Liver (tissue), 9 donors: Measurements from ENCODE around the gene ADAM10. TPM values are rescaled to one million over a fixed set of nuclear protein-coding genes. Genes with fewer than 3 reads are reported as not detected.

Experiments used
- DNase-seq: peaks from one replicate; pipeline ENCODE4 v3.0.0-alpha.2; 2017; ENCODE audit warnings: low spot score
- H3K27ac ChIP-seq, 2 donors: one replicate each; pipeline ENCODE4 v1.7.0; 2013; ENCODE audit warnings: inconsistent platforms in 2 of 2, low read length in 2 of 2, control low read depth in 1 of 2, low read depth in 1 of 2, mild to moderate bottlenecking in 1 of 2
- H3K27me3 ChIP-seq, 4 donors: one replicate each; pipeline versions ENCODE4 v1.6.1 to v1.7.0; 2013; ENCODE audit warnings: low read length in 3 of 4, inconsistent platforms in 1 of 4, mild to moderate bottlenecking in 1 of 4, moderate library complexity in 1 of 4; ENCODE audit not compliant: control insufficient read depth in 4 of 4, insufficient read depth in 4 of 4
- H3K36me3 ChIP-seq, 4 donors: one replicate each; pipeline versions ENCODE4 v1.6.1 to v1.7.0; 2013; ENCODE audit warnings: low read length in 3 of 4, mild to moderate bottlenecking in 3 of 4, low read depth in 1 of 4, moderate library complexity in 1 of 4; ENCODE audit not compliant: control insufficient read depth in 4 of 4, insufficient read depth in 3 of 4
- H3K4me1 ChIP-seq, 4 donors: one replicate each; pipeline versions ENCODE4 v1.6.1 to v1.7.0; 2013; ENCODE audit warnings: low read length in 3 of 4, mild to moderate bottlenecking in 3 of 4, moderate library complexity in 1 of 4; ENCODE audit not compliant: control insufficient read depth in 4 of 4, insufficient read depth in 4 of 4
- H3K4me3 ChIP-seq, 3 donors: one replicate each; pipeline versions ENCODE4 v1.6.1 to v1.7.0; 2013; ENCODE audit warnings: low read length in 3 of 3, control low read depth in 1 of 3, low read depth in 1 of 3, mild to moderate bottlenecking in 1 of 3
- H3K9ac ChIP-seq, 2 donors: one replicate each; pipeline ENCODE4 v1.7.0; 2013; ENCODE audit warnings: low read length in 2 of 2, mild to moderate bottlenecking in 2 of 2, moderate library complexity in 2 of 2, control low read depth in 1 of 2, low read depth in 1 of 2
- H3K9me3 ChIP-seq, 4 donors: one replicate each; pipeline versions ENCODE4 v1.6.1 to v1.7.0; 2013; ENCODE audit warnings: low read length in 3 of 4; ENCODE audit not compliant: control insufficient read depth in 4 of 4
- EGR1 ChIP-seq, 2 donors: IDR thresholded peaks; 2 replicates each; pipeline ENCODE4 v1.6.1; 2016 to 2018; ENCODE audit warnings: antibody characterized with exemption in 2 of 2, low read depth in 2 of 2
- FOXA1 ChIP-seq: IDR thresholded peaks from 2 replicates; pipeline ENCODE4 v1.6.1; 2016; ENCODE audit warnings: antibody characterized with exemption
- FOXA2 ChIP-seq: IDR thresholded peaks from 2 replicates; pipeline ENCODE4 v1.6.1; 2016; ENCODE audit warnings: antibody characterized with exemption
- GABPA ChIP-seq, 2 donors: IDR thresholded peaks in 1 of 2; conservative IDR thresholded peaks in 1 of 2; 2 replicates each; pipeline ENCODE4 v1.6.1; 2016; ENCODE audit warnings: antibody characterized with exemption in 2 of 2, mild to moderate bottlenecking in 1 of 2, moderate library complexity in 1 of 2
- HNF4A ChIP-seq, 2 donors: conservative IDR thresholded peaks; 2 replicates each; pipeline ENCODE4 v1.6.1; 2016; ENCODE audit warnings: antibody characterized with exemption in 2 of 2, mild to moderate bottlenecking in 2 of 2
- HNF4G ChIP-seq: IDR thresholded peaks from 2 replicates; pipeline ENCODE4 v1.6.1; 2016; ENCODE audit warnings: antibody characterized with exemption
- JUND ChIP-seq, 2 donors: IDR thresholded peaks; 2 replicates each; pipeline ENCODE4 v1.6.1; 2016; ENCODE audit warnings: antibody characterized with exemption in 2 of 2
- NR2F2 ChIP-seq: IDR thresholded peaks from 2 replicates; pipeline ENCODE4 v1.6.1; 2016; ENCODE audit warnings: antibody characterized with exemption
- RAD21 ChIP-seq, 2 donors: IDR thresholded peaks; 2 replicates each; pipeline ENCODE4 v1.6.1; 2016; ENCODE audit warnings: antibody characterized with exemption in 2 of 2, mild to moderate bottlenecking in 2 of 2
- REST ChIP-seq: IDR thresholded peaks from 2 replicates; pipeline ENCODE4 v1.6.1; 2016; ENCODE audit warnings: antibody characterized with exemption, mild to moderate bottlenecking
- RXRA ChIP-seq, 2 donors: IDR thresholded peaks; 2 replicates each; pipeline ENCODE4 v1.6.1; 2017 to 2018; ENCODE audit warnings: antibody characterized with exemption in 2 of 2, mild to moderate bottlenecking in 1 of 2
- SP1 ChIP-seq: IDR thresholded peaks from 2 replicates; pipeline ENCODE4 v1.6.1; 2018; ENCODE audit warnings: antibody characterized with exemption, mild to moderate bottlenecking
- TAF1 ChIP-seq: conservative IDR thresholded peaks from 2 replicates; pipeline ENCODE4 v1.6.1; 2016; ENCODE audit warnings: antibody characterized with exemption, mild to moderate bottlenecking
- YY1 ChIP-seq: IDR thresholded peaks from 2 replicates; pipeline ENCODE4 v1.6.1; 2016; ENCODE audit warnings: antibody characterized with exemption, mild to moderate bottlenecking
- ZBTB33 ChIP-seq: IDR thresholded peaks from 2 replicates; pipeline ENCODE4 v1.6.1; 2016; ENCODE audit warnings: antibody characterized with exemption
- WGBS: extraction: QIAGEN DNeasy Blood & Tissue Kit; methylation state at CpG from one replicate; pipeline ENCODE4 v1.1.7; 2013; 5-methylcytosine and 5-hydroxymethylcytosine counted together
- polyA plus RNA-seq, 2 donors: library from polyadenylated mRNA; stranded (reverse) in 1 of 2; unstranded in 1 of 2; fragments of 200-250 nt in 1 of 2; fragments of >200 nt in 1 of 2; fragmentation: Nextera tagmentation in 1 of 2; extraction: Ambion mirVana in 1 of 2; gene quantifications; one replicate each; pipeline versions ENCODE4 v1.2.1 to v1.2.3, GENCODE V29; 2013 to 2015
- total RNA-seq, 2 donors: library from RNA; depleted of rRNA; stranded (reverse); fragments of >200 nt; gene quantifications; one replicate each; pipeline ENCODE4 v1.2.3, GENCODE V29; 2014
- TF ChIP-seq, protein P1 (sequence below): IDR thresholded peaks from 2 replicates; pipeline ENCODE4 v1.6.1; 2016; ENCODE audit warnings: antibody characterized with exemption
- TF ChIP-seq, protein P2 (sequence below): fragments of 150-350 bp; IDR thresholded peaks from 2 replicates; pipeline ENCODE4 v1.5.1; 2017; ENCODE audit warnings: improper control_type of control experiment, low read depth, low read length; ENCODE audit not compliant: missing input control
- TF ChIP-seq, protein P3 (sequence below): IDR thresholded peaks from 2 replicates; pipeline ENCODE4 v1.6.1; 2016; ENCODE audit warnings: antibody characterized with exemption
- donor health status: healthy.
- donor health status: healthy.
- donor health status: healthy.
- donor health status: healthy.
- donor health status: healthy.

The ADAM10 gene
- total and polyA plus RNA-seq, 4 donors = 12.6 to 55.6 (median 34.6) TPM

DNA sequence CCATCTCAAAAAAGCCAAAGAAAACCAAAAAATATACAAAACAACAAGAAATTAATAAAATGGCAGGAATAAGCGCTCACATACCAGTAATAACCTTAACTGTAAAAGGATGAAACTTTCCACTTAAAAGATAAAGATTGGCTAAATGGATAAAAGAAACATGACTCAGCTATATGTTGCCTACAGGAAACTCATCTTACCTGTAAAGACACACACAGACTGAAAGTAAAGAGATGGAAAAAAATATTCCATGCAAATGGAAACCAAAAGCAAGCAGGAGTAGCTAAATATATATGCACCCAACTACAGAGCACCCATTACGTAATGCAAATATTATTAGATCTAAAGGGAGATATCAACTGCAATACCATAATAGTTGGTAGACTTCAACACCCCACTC lies 49.7 kb downstream of the ADAM10 start:
- H3K36me3 ChIP-seq = peaks cover 0 to 4% (median 2%) of the 10 kb centered on the region in 4 donors
- H3K9ac ChIP-seq = no peak overlapping the region
- DNase-seq = no peak
- H3K4me1 ChIP-seq = peaks cover 0 to 4% (median 0%) of the 10 kb centered on the region in 4 donors
- 95% methylated on average over 2 of the region's 2 CpGs for WGBS
- no peak overlapping the region for H3K27ac ChIP-seq
- TF ChIP-seq FOXA2 (no peak), TAF1 (no peak), JUND (IDR thresholded peaks at IDR 0.05) (no peak), ZBTB33 (no peak), RXRA (IDR thresholded peaks at IDR 0.05) (no peak), YY1 (no peak), RAD21 (IDR thresholded peaks at IDR 0.05) (no peak), HNF4G (no peak), REST (no peak), FOXA1 (no peak), EGR1 (IDR thresholded peaks at IDR 0.05; ENCODE audit: low read depth in 2 of 2) (no peak), NR2F2 (no peak), SP1 (no peak), GABPA (IDR thresholded peaks at IDR 0.05 in 1 of 2, conservative IDR thresholded peaks at IDR 0.05 in 1 of 2) (no peak), HNF4A (conservative IDR thresholded peaks at IDR 0.05) (no peak)
- TF ChIP-seq, protein P1, sequence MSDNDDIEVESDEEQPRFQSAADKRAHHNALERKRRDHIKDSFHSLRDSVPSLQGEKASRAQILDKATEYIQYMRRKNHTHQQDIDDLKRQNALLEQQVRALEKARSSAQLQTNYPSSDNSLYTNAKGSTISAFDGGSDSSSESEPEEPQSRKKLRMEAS = no peak
- TF ChIP-seq, protein P2, sequence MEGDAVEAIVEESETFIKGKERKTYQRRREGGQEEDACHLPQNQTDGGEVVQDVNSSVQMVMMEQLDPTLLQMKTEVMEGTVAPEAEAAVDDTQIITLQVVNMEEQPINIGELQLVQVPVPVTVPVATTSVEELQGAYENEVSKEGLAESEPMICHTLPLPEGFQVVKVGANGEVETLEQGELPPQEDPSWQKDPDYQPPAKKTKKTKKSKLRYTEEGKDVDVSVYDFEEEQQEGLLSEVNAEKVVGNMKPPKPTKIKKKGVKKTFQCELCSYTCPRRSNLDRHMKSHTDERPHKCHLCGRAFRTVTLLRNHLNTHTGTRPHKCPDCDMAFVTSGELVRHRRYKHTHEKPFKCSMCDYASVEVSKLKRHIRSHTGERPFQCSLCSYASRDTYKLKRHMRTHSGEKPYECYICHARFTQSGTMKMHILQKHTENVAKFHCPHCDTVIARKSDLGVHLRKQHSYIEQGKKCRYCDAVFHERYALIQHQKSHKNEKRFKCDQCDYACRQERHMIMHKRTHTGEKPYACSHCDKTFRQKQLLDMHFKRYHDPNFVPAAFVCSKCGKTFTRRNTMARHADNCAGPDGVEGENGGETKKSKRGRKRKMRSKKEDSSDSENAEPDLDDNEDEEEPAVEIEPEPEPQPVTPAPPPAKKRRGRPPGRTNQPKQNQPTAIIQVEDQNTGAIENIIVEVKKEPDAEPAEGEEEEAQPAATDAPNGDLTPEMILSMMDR = no peak
- TF ChIP-seq, protein P3, sequence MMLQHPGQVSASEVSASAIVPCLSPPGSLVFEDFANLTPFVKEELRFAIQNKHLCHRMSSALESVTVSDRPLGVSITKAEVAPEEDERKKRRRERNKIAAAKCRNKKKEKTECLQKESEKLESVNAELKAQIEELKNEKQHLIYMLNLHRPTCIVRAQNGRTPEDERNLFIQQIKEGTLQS = no peak
- H3K9me3 ChIP-seq = peaks cover 0 to 3% (median 1%) of the 10 kb centered on the region in 4 donors
- no peak overlapping the region for H3K4me3 ChIP-seq
- no peaks in the 10 kb centered on the region for H3K27me3 ChIP-seq
